Eye (tissue), 1 donor: ENCODE data around the gene DGAT2L6.
"Not testable (repeated sequence)": the region's sequence is repeated elsewhere in the genome, so short reads cannot be mapped to it uniquely, and the experiment has no call there.

Experiments
- DNase-seq: peaks from one replicate; pipeline ENCODE4 v3.0.0-alpha.2; 2015

Gene DGAT2L6

DNA sequence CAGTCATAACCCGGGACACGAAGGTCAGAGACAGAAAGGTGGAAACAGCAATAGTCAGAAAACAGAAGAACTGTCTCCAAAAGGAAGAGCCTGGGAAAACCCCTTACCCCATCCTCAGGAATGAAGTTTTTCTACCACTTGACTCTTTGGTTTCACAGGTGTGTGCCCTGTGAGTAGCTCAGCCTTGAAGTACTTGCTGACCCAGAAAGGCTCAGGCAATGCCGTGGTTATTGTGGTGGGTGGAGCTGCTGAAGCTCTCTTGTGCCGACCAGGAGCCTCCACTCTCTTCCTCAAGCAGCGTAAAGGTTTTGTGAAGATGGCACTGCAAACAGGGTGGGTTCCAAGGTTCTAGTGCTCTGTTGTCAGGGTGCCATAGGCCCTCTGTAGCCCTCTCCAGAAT, 24.4 kb downstream of the DGAT2L6 start:
- no peak for DNase-seq

DNA sequence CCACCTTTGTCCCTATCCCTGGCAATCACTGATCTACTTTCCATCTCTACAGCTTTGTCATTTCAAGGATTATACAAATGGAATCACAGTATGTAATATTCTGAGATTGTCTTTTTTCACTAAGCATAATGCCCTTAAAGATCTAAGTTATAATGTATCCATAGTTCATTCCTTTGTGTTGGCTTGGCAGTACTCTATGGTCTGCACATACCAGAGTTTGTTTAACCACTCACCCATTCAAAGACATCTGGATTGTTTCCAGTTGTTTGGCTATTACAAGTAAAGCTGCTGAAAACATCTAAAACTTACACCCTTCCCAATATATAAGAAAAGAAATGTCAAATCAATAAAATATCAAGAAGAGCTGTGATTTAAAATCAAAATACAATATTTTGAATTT, 31.2 kb downstream of the DGAT2L6 start:
- no peak for DNase-seq

DNA sequence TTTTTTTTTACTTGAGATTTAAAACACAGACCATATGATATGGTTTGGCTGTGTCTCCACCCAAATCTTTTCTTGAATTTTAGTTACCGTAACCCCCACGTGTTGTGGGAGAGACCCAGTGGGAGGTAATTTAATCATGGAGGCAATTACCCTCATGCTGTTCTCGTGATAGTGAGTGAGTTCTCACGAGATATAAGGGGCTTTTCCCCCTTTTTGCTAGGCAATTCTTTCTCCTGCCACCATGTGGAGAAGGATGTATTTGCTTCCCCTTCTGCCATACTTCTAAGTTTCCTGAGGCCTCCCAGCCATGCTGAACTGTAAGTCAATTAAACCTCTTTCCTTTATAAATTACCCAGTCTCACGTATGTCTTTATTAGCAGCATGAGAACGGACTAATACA, 32.3 kb downstream of the DGAT2L6 start:
- not testable (repeated sequence) for DNase-seq

DNA sequence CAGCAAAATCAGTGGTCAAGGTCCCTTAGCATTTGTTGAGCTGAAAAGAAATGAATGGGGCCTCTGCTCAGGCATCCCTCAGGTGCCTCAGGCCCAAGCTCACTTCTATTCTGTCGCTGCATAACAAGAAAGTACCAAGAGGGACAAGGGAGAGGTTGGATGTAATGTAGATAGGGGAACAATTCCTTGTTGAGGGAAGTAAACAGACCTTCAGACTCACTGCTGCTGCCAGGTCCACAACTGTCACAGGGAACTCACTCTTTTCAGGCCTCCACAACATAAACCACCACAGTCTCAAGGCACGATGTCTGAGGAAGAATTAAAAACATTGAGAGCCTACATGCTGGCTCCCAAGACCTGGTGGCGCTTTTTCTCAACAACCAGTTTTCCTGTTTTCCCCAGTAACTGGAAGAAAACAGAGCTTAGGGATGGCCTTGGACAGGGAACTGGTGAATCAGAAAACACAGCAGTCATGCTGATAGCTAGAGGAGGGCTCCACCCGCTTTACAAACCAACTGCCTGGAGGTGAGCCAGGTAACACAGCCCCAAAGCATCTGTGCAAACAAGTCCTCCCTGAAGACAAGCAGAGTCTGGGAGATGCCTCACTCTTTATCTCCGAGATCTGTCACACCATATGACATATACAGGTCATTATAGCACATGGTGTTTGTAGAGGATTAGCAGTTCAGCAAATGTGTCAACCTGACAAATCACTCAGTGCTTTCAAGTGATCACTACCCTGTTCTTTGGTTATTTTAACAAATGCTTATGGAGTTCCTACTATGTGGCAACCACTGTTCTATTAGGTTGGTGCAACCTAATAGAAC, 42.9 kb downstream of the DGAT2L6 start:
- no peak for DNase-seq

DNA sequence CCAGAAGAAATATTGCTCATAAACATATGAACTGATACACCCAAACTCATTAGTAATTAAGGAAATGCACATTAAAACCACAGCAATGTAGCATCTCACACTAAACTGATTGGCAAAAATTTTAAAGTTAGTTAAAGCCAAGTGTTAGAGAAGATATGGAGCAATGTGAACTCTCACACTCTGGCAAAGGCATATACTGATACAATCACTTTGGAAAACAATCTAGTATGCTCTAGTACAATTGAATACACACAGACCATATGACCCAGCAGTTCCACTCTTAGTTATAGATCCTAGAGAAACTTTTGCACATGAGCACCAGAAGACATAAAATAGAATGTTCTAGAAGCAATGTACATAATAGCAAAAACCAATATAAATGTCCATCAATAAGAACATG, 48.8 kb downstream of the DGAT2L6 start:
- DNase-seq, result no peak

DNA sequence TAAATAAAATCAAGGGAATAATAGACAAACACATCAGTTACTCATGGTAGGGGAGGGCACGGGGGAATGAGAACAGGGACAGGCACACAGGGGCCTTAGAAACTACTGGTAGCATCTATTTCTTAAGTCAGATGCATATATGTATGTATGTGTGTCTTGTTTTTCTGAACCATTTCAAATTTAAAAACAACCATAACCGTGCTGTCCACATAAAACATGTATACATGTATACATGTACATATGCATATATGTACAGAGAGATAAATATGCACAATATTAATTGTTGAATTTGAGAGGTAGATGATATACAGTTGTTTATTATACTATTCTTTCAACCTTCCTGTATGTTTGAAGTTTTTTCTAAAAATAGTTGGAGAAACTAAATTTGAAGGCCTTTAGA, 49.4 kb downstream of the DGAT2L6 start:
- no peak for DNase-seq

DNA sequence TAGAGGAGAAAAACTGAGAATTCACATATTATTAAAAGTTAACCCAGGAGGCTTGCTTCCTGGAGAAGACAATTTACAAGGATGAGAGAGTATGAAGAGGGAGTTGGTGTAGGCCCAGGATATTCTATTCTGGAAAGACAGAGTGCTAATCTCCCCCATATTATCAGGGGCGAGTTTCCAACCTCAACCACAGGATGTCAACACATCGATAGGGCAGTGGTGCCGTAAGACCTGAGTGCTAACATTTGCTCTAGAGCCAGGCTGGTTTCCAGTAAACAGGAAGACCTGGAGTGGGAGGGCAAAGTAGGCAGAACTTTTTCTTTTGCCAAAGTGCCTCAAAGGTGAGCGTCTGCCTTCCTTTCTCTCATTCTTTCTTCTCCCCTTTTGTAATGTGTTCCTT, 54.4 kb downstream of the DGAT2L6 start:
- no peak for DNase-seq

DNA sequence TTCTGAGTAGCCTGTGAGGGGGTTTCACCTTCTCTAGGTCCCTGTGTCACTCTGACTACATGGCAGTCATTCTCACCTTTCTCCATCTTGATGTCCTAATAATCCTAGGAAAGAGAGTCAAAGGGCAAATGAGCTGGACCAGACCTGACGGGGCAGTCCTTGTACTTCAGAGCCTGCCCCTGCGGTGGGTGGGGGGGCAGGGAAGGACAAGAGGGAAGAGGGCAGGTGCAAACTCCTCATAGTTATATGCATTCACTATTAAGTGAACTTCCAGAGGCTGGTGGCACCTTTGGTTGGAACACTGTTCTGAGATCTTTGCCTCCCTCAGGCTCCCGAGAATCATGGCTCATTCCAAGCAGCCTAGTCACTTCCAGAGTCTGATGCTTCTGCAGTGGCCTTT, 57.1 kb downstream of the DGAT2L6 start, which contains the start of gene AWAT1:
Gene AWAT1 (plus strand): TSS at position 301 of the 400 bp plus-strand sequence. CDS start 41 bp downstream, at position 342.
- no peak for DNase-seq

DNA sequence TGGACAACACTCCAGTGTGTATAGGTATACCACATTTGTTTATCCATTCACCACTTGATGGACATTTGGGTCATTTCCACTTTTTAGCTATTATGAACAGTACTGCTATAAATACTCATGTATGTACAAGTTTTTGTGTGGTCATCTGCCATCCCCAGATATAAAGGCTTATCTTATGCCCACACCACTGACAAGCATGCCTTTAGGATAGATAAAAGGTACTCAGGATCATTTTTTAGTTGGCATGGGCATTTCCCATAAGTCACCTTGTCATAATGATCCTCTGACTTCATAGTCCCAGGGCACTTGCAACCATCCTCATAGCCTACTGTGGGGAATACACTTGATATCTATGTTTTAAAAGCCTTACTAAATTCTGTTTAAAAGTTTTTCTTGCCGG, 63.5 kb downstream of the DGAT2L6 start:
- no peak for DNase-seq

DNA sequence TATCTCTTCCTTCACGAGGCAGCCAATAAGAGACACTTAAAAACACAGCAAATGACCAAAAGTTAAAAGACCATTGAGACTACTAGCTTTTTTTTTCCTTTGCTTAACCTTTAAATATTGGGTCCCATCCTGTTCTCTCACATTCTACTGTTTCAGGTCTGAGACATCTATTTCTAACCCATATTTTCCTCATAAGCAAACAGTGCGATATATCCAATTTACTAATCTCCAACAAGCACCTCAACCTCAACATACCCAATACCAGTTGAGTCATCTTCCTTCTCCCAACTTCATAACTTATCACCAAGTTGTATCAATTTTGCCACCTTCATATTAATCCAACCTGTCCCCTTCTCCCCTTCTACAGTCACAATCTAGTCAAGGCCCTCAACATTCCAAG, 64.2 kb downstream of the DGAT2L6 start:
- no peak for DNase-seq

DNA sequence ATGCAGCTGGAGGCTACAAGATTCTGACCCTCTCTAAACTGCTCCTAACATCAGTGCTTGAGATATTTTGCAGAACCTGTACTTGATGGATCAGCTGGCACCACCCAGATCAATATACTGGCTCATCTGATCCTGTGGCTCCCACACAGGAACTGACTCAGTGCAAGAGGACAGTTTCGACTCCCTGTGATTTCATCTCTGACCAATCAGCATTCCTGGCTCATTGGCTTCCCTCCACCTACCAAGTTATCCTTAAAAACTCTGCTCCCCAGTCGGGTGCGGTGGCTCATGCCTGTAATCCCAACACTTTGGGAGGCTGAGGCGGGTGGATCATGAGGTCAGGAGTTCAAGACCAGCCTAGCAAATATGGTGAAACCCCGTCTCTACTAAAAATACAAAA, 66.3 kb downstream of the DGAT2L6 start:
- DNase-seq, result not testable (repeated sequence)

DNA sequence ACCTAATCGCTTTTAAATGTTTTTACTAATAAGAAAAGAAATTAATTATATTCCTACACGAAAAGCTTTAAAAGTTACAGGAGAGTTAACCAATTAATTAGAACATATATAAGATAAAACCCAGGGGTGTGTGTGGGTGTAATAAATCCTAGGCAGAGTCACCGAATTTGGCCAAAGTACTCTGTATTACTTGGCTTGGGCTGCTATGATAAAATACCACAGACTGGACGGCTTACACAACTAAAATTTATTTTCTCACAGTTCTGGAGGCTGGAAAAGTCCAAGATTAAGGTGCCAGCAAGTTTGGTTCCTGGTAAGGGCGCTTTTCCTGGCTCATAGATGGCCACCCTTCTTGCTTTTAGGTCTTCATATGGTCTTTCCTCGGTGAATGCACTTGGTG, 67.6 kb downstream of the DGAT2L6 start:
- DNase-seq, result no peak

DNA sequence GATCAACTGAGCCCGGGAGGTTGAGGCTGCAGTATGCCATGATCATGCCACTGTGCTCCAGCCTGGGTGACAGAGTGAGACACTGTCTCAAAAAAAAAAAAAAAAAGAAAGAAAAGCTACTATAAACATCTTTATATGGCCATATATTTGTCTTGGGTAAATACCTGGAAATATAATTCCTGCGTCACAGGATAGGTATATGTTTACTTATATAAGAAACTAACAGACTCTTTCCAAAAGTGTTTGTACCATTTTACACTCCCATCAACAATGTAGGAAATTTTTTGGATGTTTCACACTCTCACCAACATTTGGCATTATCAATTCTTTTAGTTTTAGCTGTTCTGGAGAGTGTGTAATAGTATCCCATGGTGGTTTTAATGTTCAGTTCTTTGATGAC, 70.0 kb downstream of the DGAT2L6 start:
- no peak for DNase-seq

DNA sequence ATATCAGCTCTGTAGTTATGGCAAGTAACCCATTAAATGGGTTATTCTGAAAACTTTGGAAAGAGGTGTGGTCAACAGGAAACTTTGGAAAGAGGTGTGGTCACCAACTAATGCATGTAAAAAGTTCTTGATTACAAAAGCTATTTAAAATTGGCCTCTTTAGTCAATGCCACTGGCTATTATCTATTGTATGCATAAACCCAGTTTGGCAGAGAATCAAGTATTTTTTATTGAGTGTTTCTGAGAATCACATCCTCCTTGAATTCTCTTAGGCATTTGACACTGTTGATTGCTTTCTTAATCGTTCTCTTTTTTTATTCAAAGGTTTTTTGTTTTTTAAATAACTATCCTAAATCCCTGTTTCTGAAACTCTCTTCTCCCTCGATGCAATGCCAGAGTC, 75.2 kb downstream of the DGAT2L6 start:
- DNase-seq, result no peak

DNA sequence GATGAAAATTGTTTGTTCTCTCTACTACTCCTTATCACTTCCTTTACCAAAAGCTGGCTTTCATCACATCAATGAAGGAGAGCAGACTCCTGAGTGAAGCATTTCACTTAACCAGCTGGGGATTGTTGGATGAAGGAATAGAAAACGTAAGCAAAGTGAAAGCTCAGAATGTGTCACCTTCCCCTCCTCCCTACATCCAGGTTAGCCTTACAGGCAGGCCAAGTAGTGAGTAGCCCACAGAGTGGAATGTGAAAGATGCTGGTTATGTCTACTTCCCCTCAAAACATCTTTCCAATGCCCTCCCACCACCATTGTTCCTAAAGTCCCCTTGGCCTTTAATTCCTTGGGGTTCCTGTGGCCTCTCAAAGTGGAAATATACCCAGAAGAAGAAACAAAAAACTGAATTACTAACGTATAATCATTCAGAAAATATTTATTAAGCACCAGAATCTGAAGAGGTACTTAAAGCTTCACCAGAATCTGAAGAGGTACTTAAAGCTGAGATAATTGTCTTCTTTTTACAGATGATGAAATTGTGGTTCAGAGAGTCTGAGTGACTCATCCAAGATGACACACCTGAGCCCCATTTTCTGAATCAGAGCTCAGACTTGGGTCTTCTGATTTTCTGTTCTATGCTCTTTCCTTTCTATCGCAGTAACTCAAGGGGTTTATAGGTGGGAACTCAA, 76.2 kb downstream of the DGAT2L6 start:
- no peak for DNase-seq

DNA sequence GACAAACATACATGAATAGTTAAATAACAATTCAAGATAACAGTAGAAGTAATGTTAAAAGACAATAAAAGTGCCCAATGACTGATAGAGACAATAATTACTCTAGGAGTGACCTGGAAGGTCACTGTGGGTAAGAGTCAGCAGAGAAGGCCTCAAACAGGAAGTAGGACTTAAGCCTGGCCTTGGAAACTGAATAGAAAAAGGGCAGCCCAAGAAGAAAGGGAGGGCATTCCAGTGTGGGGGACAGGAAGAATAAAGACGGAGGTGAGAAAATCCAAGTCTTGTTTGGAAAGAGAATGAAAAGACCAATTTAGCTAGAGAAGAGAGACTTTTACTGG, 76.7 kb downstream of the DGAT2L6 start:
- DNase-seq, result no peak

DNA sequence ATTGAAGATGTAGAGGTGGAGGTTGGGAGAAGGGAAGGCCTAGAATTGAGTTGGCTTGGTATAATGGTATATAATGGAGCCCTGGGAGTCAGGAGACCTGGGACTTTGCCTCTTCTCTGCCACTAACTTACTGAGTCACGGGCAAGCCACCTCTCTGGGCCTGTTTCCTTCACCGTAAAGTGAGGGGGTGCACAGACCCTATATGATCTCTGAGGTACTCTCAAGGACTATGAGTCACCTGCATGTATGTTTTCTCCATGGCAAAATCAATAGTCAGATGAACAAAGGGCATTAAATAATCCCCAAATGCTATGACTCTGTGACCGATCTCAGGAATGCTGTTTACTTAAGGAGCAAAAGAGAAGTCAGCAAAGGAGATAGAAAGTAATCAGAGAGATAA, 77.6 kb downstream of the DGAT2L6 start:
- DNase-seq, result no peak
